Endothelial cell of umbilical vein (primary cell): ENCODE data around the gene EFNA5. TPM values are rescaled to one million over a fixed set of nuclear protein-coding genes. Genes with fewer than 3 reads are reported as not detected.

Experiments used
- BruUV-seq: library from RNA; stranded (reverse); fragments of 400-500 nt; replicated peaks from 2 replicates; lab custom pipeline; 2021; lab: Mats Ljungman, UMichigan
- CTCF ChIA-PET: fragments of 300-600, 350-600 bp; sonication (Branson Sonifier 250); formaldehyde crosslinking; loops from one replicate; lab custom pipeline; 2021; ENCODE audit warnings: antibody characterized with exemption, inconsistent platforms; lab: Charles Lee
- POLR2A ChIA-PET: fragments of 300-600, 350-600 bp; sonication (Branson Sonifier 250); formaldehyde crosslinking; loops from one replicate; lab custom pipeline; 2021; ENCODE audit warnings: antibody characterized with exemption, inconsistent platforms; lab: Charles Lee
- DNase-seq: peaks from one replicate; pipeline ENCODE4 v3.0.0-alpha.2; 2011; ENCODE audit warnings: low read depth, low spot score
- FAIRE-seq: peaks from 2 replicates; lab custom pipeline; 2011; peaks lifted over from hg19 to GRCh38; lab: Jason Lieb, UNC
- H2AFZ ChIP-seq: 2 replicates; pipeline ENCODE4 v1.6.0; 2012; ENCODE audit warnings: low read depth, low read length, control low read depth, inconsistent platforms
- H3K27ac ChIP-seq: 2 replicates; pipeline ENCODE4 v1.5.1; 2011; ENCODE audit warnings: low read depth, mild to moderate bottlenecking, control low read depth, low read length, moderate library complexity; ENCODE audit not compliant: insufficient read depth
- H3K27me3 ChIP-seq, 2 experiments: 2 replicates each; pipeline versions ENCODE4 v1.6.0 to v1.6.1; 2011; ENCODE audit warnings: low read length in 2 of 2, mixed read lengths in 1 of 2; ENCODE audit not compliant: control insufficient read depth in 2 of 2, insufficient read depth in 2 of 2
- H3K36me3 ChIP-seq, 2 experiments: 2 replicates in 1 of 2; 3 replicates in 1 of 2; pipeline ENCODE4 v1.5.1; 2011; ENCODE audit warnings: low read length in 2 of 2, mild to moderate bottlenecking in 1 of 2, moderate library complexity in 1 of 2; ENCODE audit not compliant: control insufficient read depth in 2 of 2, insufficient read depth in 2 of 2; ENCODE audit errors: extremely low read depth in 1 of 2
- H3K4me1 ChIP-seq: 3 replicates; pipeline ENCODE4 v1.5.1; 2011; ENCODE audit warnings: mild to moderate bottlenecking, low read length; ENCODE audit not compliant: control insufficient read depth, insufficient read depth; ENCODE audit errors: extremely low read depth
- H3K4me2 ChIP-seq: 2 replicates; pipeline ENCODE4 v1.6.1; 2011; ENCODE audit warnings: low read length, control low read depth, mixed read lengths; ENCODE audit not compliant: insufficient read depth
- H3K4me3 ChIP-seq, 3 experiments: fragments of 200-600 bp in 1 of 3; sonication (generic), shearing (Covaris generic) in 1 of 3; replicated peaks in 1 of 3; 2 replicates each; pipeline ENCODE4 v1.5.1; 2011 to 2016; ENCODE audit warnings: control low read depth in 3 of 3, low read length in 3 of 3, mild to moderate bottlenecking in 2 of 3, inconsistent platforms in 1 of 3, low read depth in 1 of 3, moderate library complexity in 1 of 3; ENCODE audit not compliant: insufficient read depth in 1 of 3
- H3K79me2 ChIP-seq: 2 replicates; pipeline ENCODE4 v1.6.0; 2012; ENCODE audit warnings: low read length, inconsistent platforms; ENCODE audit not compliant: control insufficient read depth, insufficient read depth
- H3K9ac ChIP-seq: replicated peaks from 2 replicates; pipeline ENCODE3; 2011; ENCODE audit warnings: low read length, control low read depth; ENCODE audit not compliant: insufficient read depth; ENCODE audit errors: extremely low read depth
- H3K9me1 ChIP-seq: replicated peaks from 3 replicates; pipeline ENCODE4 v1.6.0; 2011; ENCODE audit warnings: mild to moderate bottlenecking, low read length; ENCODE audit not compliant: control insufficient read depth, insufficient read depth; ENCODE audit errors: extremely low read depth
- H3K9me3 ChIP-seq: replicated peaks from 2 replicates; pipeline ENCODE4 v1.5.1; 2012; ENCODE audit warnings: low read length, inconsistent platforms; ENCODE audit not compliant: control insufficient read depth, insufficient read depth
- H4K20me1 ChIP-seq: replicated peaks from 2 replicates; pipeline ENCODE3; 2011; ENCODE audit warnings: mild to moderate bottlenecking, low read length; ENCODE audit not compliant: control insufficient read depth, insufficient read depth; ENCODE audit errors: extremely low read depth
- EZH2 ChIP-seq: IDR thresholded peaks from 2 replicates; pipeline ENCODE4 v1.6.1; 2012; ENCODE audit warnings: borderline replicate concordance, low read depth, mild to moderate bottlenecking, moderate library complexity, low read length, inconsistent platforms; ENCODE audit not compliant: severe bottlenecking
- FOS ChIP-seq: IDR thresholded peaks from 2 replicates; pipeline ENCODE4 v1.6.1; 2011; ENCODE audit warnings: mild to moderate bottlenecking, low read length, moderate library complexity, borderline replicate concordance; ENCODE audit not compliant: insufficient read depth
- GATA2 ChIP-seq: IDR thresholded peaks from 2 replicates; pipeline ENCODE4 v1.7.0; 2011; ENCODE audit warnings: low read depth, mild to moderate bottlenecking, moderate library complexity, mixed read lengths, low read length; ENCODE audit not compliant: insufficient read length, insufficient read depth
- JUN ChIP-seq: IDR thresholded peaks from 2 replicates; pipeline ENCODE4 v1.6.1; 2011; ENCODE audit warnings: borderline replicate concordance, low read depth; ENCODE audit not compliant: insufficient read length, insufficient read depth
- MYC ChIP-seq: IDR thresholded peaks from one replicate; pipeline ENCODE4 v1.6.1; 2011; ENCODE audit warnings: mild to moderate bottlenecking, low read depth, low read length
- POLR2A ChIP-seq: IDR thresholded peaks from 2 replicates; pipeline ENCODE4 v1.6.1; 2012; ENCODE audit warnings: low read depth, mild to moderate bottlenecking, control low read depth, low read length
- POLR2AphosphoS5 ChIP-seq: IDR thresholded peaks from 2 replicates; pipeline ENCODE4 v1.6.1; 2012; ENCODE audit warnings: low read depth, mild to moderate bottlenecking, control low read depth, low read length, moderate library complexity; ENCODE audit not compliant: insufficient read depth
- dilution Hi-C: fragments of 300-500 bp; cut with MboI; formaldehyde crosslinking; loops from one replicate; pipeline ENCODE4 v1.15.0; 2019; ENCODE audit warnings: low sequenced_read_pairs; ENCODE audit not compliant: extremely low pct_ligation_motif_present
- intact Hi-C: fragments of 100-400 bp; cut with micrococcal nuclease; formaldehyde crosslinking; loops from one replicate; pipeline ENCODE4 v1.10.0; 2022
- polyA plus RNA-seq, 4 experiments: library from polyadenylated mRNA; depleted of rRNA in 3 of 4; stranded (reverse) in 3 of 4; unstranded in 1 of 4; fragments of >200 nt; gene quantifications; 2 replicates each; pipeline versions ENCODE4 v1.2.1 to v1.2.3, GENCODE V29; 2011 to 2012; ENCODE audit warnings: missing spikeins in 1 of 4
- total RNA-seq: library from RNA; stranded (reverse); gene quantifications from 2 replicates; pipeline ENCODE4 v1.2.3, GENCODE V29; 2021
- TF ChIP-seq, protein P1 (sequence below): IDR thresholded peaks from 2 replicates; pipeline ENCODE4 v1.6.1; 2011; ENCODE audit not compliant: insufficient read depth, insufficient read length
- TF ChIP-seq, protein P2 (sequence below), 2 donors: IDR thresholded peaks; 1 replicate in 1 of 2; 2 replicates in 1 of 2; pipeline ENCODE4 v1.5.1; 2011; ENCODE audit warnings: low read length in 2 of 2, mild to moderate bottlenecking in 2 of 2, moderate library complexity in 2 of 2, control low read depth in 1 of 2, inconsistent platforms in 1 of 2, low read depth in 1 of 2; ENCODE audit not compliant: insufficient read depth in 1 of 2; ENCODE audit errors: extremely low read depth in 1 of 2

EFNA5 gene
- total and polyA plus RNA-seq, 2 donors (not counting 3 experiments of a cell fraction or from before 2014, with no cell fraction given): 13.6 to 22.1 TPM

DNA sequence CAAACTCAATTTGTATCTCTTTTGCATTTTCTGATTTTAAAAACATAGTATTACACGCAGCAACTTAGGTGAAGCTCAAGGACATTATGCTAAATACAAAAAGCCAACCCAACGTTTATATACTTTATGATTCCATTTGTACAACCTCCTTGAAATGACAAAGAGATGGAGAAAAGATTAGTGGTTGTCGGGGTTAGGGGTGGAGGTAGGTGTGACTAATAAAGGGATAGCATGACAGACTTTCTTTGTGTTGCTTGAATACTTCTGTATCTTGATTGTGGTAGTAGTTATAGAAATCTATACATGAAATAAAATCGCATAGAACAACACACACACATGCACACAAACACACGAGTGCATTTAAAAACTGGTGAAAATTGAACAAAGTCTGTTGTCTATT is 42.5 kb upstream of the EFNA5 start:
- H3K27me3 ChIP-seq: no peaks in the 10 kb centered on the region
- no peaks in the 10 kb centered on the region for H3K36me3 ChIP-seq
- no peaks in the 10 kb centered on the region for H3K9me1 ChIP-seq
- no peak overlapping the region for H2AFZ ChIP-seq
- intact Hi-C loops: loop anchor here (10.0 kb wide), 1 partner anchor 242 kb away; no protein-coding TSS in a partner anchor
- no peak overlapping the region for H3K4me2 ChIP-seq
- no peaks in the 10 kb centered on the region for H3K79me2 ChIP-seq
- dilution Hi-C loops: no loop called here
- FAIRE-seq: no peak
- no peak for DNase-seq
- CTCF ChIA-PET: no interaction called here
- BruUV-seq: no TSS peak
- H3K27ac ChIP-seq: no peak overlapping the region
- no peaks in the 10 kb centered on the region for H4K20me1 ChIP-seq
- H3K9me3 ChIP-seq: no peaks in the 10 kb centered on the region
- H3K9ac ChIP-seq: no peak overlapping the region
- H3K4me3 ChIP-seq: no peak overlapping the region
- TF ChIP-seq POLR2AphosphoS5 (no peak), MYC (no peak), EZH2 (no peak), JUN (no peak)
- TF ChIP-seq, protein P1, sequence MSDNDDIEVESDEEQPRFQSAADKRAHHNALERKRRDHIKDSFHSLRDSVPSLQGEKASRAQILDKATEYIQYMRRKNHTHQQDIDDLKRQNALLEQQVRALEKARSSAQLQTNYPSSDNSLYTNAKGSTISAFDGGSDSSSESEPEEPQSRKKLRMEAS: no peak
- no peaks in the 10 kb centered on the region for H3K4me1 ChIP-seq
- POLR2A ChIA-PET: no interaction called here

DNA sequence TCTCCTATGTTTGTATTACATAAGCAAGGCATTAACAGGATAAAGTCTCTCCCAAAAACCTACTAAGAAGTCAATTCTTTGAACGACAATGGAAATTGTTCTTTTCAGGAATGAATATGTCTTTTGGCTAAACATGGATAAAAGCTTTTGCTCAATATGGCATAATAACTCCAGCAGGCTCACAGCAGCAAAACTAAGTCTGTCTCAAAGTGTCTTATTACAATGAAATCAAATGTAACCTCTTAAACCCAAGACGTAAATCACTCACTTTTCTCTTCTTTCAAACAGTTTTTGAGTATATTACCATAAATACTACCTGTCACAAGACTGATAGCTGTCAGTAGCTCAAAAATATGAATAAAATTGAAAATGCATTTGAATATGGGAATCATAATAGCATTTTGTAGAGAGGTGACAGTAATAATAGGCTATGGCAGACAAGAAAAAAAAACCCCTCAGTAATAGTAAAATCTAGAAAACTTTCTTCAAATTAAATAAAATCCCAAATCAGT is 41.7 kb upstream of the EFNA5 start:
- Histone ChIP-seq H3K4me2 (no peak overlapping the region), H3K9ac (no peak overlapping the region), H3K79me2 (no peaks in the 10 kb centered on the region), H3K36me3 (no peaks in the 10 kb centered on the region), H3K9me1 (no peaks in the 10 kb centered on the region), H3K9me3 (no peaks in the 10 kb centered on the region), H4K20me1 (no peaks in the 10 kb centered on the region), H3K4me1 (no peaks in the 10 kb centered on the region), H2AFZ (no peak overlapping the region), H3K4me3 (no peak overlapping the region), H3K27ac (no peak overlapping the region), H3K27me3 (no peaks in the 10 kb centered on the region)
- no TSS peak for BruUV-seq
- POLR2A ChIA-PET: no interaction called here
- DNase-seq: no peak
- CTCF ChIA-PET: no interaction called here
- FAIRE-seq: no peak
- intact Hi-C loops: loop anchor here (10.0 kb wide), 1 partner anchor 242 kb away; no protein-coding TSS in a partner anchor
- dilution Hi-C loops: no loop called here
- TF ChIP-seq MYC: no peak
- TF ChIP-seq GATA2: no peak
- no peak for TF ChIP-seq EZH2
- TF ChIP-seq, protein P1: no peak
- TF ChIP-seq, protein P2, sequence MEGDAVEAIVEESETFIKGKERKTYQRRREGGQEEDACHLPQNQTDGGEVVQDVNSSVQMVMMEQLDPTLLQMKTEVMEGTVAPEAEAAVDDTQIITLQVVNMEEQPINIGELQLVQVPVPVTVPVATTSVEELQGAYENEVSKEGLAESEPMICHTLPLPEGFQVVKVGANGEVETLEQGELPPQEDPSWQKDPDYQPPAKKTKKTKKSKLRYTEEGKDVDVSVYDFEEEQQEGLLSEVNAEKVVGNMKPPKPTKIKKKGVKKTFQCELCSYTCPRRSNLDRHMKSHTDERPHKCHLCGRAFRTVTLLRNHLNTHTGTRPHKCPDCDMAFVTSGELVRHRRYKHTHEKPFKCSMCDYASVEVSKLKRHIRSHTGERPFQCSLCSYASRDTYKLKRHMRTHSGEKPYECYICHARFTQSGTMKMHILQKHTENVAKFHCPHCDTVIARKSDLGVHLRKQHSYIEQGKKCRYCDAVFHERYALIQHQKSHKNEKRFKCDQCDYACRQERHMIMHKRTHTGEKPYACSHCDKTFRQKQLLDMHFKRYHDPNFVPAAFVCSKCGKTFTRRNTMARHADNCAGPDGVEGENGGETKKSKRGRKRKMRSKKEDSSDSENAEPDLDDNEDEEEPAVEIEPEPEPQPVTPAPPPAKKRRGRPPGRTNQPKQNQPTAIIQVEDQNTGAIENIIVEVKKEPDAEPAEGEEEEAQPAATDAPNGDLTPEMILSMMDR (IDR thresholded peaks at IDR 0.05; ENCODE audit: extremely low read depth in 1 of 2, insufficient read depth in 1 of 2, low read depth in 1 of 2, low read length in 2 of 2): no peak
- TF ChIP-seq JUN: no peak
- TF ChIP-seq FOS: no peak
- TF ChIP-seq POLR2AphosphoS5: no peak
- no peak for TF ChIP-seq POLR2A
